GM10248 (cell line): ENCODE measurements around the gene VMP1.

ENCODE experiments used
- CTCF ChIA-PET: fragments of 300-600 bp; sonication (Branson Sonifier 250); formaldehyde crosslinking; extraction: SDS; loops from one replicate; lab custom pipeline; 2021; ENCODE audit warnings: antibody characterized with exemption; lab: Yijun Ruan, JAX
- POLR2A ChIA-PET: fragments of 350-650 bp; sonication (Branson Sonifier 250); formaldehyde crosslinking; extraction: SDS; loops from one replicate; lab custom pipeline; 2020; ENCODE audit warnings: antibody characterized with exemption; lab: Yijun Ruan, JAX
- DNase-seq: peaks from one replicate; pipeline ENCODE4 v3.0.0; 2012; ENCODE audit errors: extremely low spot score
- CTCF ChIP-seq: IDR thresholded peaks from 2 replicates; pipeline ENCODE4 v1.5.1; 2012; ENCODE audit warnings: mild to moderate bottlenecking, low read depth; ENCODE audit errors: extremely low read depth, missing control alignments, control extremely low read depth

The VMP1 gene

DNA sequence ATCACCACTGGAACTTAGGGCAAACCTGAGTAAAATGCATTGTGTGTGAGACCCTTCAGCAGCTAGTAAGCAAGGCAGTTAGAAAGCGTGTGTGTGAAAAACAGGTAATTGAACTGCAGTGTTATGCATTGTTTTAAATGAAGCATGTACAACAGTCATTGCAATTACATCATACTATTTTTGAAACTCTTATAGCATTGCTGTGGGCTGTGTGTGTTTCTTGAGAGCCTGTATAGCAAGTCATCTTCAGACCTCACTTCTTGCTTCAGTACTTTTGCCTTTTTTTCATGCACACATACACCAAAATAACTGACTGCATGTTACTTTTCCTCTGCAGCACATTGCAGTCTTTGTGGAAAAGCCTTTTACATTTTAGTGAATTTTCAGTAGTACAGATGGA lies 19.4 kb upstream of the VMP1 start:
- DNase-seq, result no peak
- ChIA-PET POLR2A (no interaction called here), CTCF (no interaction called here)
- no peak for TF ChIP-seq CTCF

GRCh38 chr17:59688496-59688895 lies 19.0 kb upstream of the VMP1 start:
- ChIA-PET POLR2A (no interaction called here), CTCF (no interaction called here)
- no peak for TF ChIP-seq CTCF
- no peak for DNase-seq

DNA sequence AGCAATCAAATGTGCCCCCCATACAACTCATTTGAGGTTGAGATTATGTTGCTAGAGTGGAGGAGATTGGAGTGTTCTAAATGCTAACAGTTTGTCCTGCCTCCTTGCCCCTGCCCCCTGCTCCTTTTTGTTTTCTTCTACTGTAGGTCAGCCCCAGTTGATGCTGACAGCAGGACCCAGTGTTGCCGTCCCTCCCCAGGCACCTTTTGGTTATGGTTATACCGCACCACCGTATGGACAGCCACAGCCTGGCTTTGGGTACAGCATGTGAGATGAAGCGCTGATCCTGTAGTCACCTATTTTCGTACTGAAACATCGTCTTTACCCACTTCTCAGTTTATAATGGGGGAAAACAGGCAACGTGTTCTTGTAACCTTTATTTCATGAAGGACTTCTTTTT lies 13.9 kb upstream of the VMP1 start:
- ChIA-PET CTCF (no interaction called here), POLR2A (no interaction called here)
- no peak for TF ChIP-seq CTCF
- no peak for DNase-seq

DNA sequence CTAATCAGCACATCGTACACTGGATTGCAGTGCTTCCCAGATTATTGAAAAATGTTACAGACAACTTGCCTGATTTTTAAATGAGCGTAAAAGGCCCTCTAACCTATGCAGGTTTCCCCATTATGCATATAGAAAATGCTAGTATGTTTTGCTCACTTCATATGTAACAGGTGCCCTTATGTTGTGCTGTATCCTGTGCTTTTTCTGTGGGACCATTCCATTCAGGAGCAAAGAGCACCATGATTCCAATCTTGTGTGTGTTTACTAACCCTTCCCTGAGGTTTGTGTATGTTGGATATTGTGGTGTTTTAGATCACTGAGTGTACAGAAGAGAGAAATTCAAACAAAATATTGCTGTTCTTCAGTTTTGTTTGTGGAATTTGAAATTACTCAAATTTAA lies 13.1 kb upstream of the VMP1 start:
- no peak for DNase-seq
- no peak for TF ChIP-seq CTCF
- CTCF ChIA-PET, result no interaction called here
- POLR2A ChIA-PET, result no interaction called here

DNA sequence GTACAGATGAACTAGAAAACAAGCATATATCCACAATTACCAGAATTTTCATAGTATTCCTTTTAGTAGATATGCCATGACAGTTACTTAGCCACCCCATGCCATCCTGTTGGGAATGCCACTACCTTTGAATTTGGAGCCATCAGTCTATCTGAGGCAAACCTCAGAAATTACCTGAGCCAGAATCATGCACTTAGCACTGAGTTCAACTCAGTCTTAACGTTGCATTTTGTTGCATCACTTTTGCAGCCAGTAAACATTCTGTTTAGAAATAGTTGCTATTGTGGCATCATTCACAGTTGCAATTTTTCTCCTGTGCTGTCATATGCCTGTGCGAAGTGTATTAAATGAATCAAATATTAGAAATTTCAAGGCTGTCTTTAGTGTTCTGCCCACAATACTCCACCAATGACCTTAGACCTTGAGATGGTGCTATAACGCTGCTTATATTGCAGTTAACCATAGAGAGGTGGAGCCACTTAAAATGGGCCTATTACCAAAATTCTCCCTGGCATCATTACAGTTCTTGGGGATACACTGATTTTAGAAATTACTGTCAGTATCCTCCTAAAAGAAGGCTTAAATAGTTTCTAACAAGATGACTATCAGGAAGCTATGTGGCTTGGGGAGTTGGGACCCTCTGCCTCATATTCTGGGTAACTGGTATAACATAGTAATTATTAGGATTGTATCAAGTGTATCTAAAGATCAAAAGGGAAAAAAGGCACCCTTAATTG lies 11.3 kb upstream of the VMP1 start:
- no peak for TF ChIP-seq CTCF
- no peak for DNase-seq
- CTCF ChIA-PET, result interaction anchor here (1.0 kb wide), 1 partner anchor 28 kb away, joined by 3 read pairs; no protein-coding TSS in a partner anchor
- POLR2A ChIA-PET, result no interaction called here

DNA sequence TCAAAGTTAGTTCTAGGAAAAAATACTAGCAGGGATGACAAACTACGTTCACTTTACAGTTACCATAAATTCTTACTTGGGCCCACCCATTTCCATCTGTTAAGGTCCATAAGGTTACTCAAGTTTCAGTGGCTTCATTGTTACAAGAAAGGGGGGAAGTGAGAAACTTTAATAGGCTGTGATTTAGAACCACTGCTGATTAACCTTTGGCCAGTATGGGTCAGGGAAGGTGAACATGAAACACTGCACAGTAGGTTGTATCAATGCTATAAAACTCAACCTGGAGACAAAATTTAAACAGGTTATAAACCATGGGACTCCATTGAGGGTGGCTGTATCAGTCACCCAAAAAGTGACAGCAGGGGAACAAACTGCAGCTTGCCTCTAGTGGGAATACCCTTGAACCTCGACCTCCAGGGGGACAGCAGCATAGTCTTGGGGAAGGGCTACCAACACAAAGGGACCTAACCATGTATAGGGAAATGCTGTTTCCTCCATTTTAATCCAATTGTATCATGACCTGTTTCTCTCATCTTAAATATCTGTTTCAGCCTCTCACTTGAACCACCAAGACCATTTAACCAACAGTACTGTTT lies 10.7 kb upstream of the VMP1 start:
- peak; percentile 29 for DNase-seq
- POLR2A ChIA-PET, result no interaction called here
- TF ChIP-seq CTCF, result no peak
- CTCF ChIA-PET, result interaction anchor here (1.0 kb wide), 1 partner anchor 29 kb away, joined by 3 read pairs; no protein-coding TSS in a partner anchor
